GM06990 (cell line): ENCODE results near the gene CNTN5.

Source experiments
- DNase-seq: peaks from one replicate; pipeline ENCODE4 v3.0.0-alpha.2; 2011; ENCODE audit not compliant: insufficient read length; ENCODE audit errors: extremely low read depth
- H3K27me3 ChIP-seq: replicated peaks from 2 replicates; pipeline ENCODE4 v1.6.0; 2011; ENCODE audit warnings: low read length; ENCODE audit not compliant: control insufficient read depth, insufficient read depth
- H3K36me3 ChIP-seq: 2 replicates; pipeline ENCODE4 v1.5.1; 2011; ENCODE audit warnings: low read length; ENCODE audit not compliant: control insufficient read depth, insufficient read depth
- H3K4me3 ChIP-seq: replicated peaks from 2 replicates; pipeline ENCODE4 v1.5.1; 2011; ENCODE audit warnings: low read depth, mild to moderate bottlenecking, control low read depth, low read length
- TF ChIP-seq, protein P1 (sequence below): IDR thresholded peaks from 2 replicates; pipeline ENCODE4 v1.5.1; 2011; ENCODE audit warnings: low read length, control low read depth, mild to moderate bottlenecking, inconsistent platforms; ENCODE audit not compliant: insufficient read depth, poor library complexity, severe bottlenecking

CNTN5 gene

DNA sequence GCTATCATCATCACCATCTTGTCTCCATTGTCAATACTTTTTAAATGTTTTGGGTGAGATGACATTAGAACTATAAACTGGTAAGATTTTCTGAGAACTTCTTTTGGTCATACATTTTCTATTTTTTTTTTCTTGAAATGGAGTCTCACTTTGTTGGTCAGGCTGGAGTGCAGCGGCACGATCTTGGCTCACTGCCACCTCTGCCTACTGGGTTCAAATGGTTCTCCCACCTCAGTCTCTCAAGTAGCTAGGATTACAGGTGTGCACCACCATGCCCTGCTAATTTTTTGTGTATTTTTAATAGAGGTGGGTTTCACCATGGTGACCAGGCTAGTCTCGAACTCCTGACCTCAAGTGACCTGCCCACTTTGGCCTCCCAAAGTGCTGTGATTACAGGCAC lies 880.4 kb downstream of the CNTN5 start:
- TF ChIP-seq, protein P1, sequence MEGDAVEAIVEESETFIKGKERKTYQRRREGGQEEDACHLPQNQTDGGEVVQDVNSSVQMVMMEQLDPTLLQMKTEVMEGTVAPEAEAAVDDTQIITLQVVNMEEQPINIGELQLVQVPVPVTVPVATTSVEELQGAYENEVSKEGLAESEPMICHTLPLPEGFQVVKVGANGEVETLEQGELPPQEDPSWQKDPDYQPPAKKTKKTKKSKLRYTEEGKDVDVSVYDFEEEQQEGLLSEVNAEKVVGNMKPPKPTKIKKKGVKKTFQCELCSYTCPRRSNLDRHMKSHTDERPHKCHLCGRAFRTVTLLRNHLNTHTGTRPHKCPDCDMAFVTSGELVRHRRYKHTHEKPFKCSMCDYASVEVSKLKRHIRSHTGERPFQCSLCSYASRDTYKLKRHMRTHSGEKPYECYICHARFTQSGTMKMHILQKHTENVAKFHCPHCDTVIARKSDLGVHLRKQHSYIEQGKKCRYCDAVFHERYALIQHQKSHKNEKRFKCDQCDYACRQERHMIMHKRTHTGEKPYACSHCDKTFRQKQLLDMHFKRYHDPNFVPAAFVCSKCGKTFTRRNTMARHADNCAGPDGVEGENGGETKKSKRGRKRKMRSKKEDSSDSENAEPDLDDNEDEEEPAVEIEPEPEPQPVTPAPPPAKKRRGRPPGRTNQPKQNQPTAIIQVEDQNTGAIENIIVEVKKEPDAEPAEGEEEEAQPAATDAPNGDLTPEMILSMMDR = no peak
- no peak for DNase-seq
- Histone ChIP-seq H3K27me3 (no peaks in the 10 kb centered on the region), H3K4me3 (no peak overlapping the region), H3K36me3 (no peaks in the 10 kb centered on the region)

DNA sequence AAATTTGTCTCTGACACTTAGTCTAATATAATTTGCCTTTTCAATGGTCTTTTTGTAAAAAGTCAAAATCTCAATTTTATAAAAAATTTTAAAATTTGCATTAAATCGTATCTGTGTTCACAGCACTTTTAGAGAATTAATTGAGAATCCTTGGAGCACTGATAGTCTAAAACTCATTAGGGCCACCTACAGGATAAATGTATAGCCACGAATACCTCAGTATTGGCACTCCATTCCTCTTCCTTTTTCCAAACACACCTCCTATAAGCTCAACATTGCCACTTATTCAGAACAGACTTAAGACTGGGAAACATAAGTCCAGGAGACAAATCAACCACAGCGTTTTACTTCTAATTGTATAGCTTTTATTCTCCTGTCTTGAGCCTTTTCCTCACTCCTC lies 890.4 kb downstream of the CNTN5 start:
- no peak for DNase-seq
- Histone ChIP-seq H3K36me3 (no peaks in the 10 kb centered on the region), H3K4me3 (no peak overlapping the region)

DNA sequence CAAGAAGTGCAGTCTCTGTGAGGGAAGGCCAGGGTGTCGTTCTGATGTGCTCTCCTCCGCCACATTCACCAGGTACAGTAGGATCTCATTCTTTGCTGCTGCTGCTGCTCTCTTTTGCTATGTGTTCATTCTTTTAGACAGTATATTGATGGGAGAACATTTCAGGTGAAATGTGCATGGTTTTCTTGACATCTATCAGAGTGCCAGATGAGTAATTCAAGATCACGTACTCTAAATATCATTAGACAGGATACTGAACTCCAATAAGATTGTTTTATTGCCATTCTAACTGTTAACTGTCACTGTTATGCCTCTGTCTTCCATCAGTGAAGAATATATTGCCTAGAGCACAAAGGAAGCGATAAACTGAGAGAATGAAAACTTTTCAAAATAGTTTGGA lies 895.3 kb downstream of the CNTN5 start:
- TF ChIP-seq, protein P1 = no peak
- no peak for DNase-seq
- Histone ChIP-seq H3K27me3 (no peaks in the 10 kb centered on the region), H3K36me3 (no peaks in the 10 kb centered on the region), H3K4me3 (no peak overlapping the region)

More for the DNA sequence above, 890.4 kb downstream of the CNTN5 start:
- TF ChIP-seq, protein P1 = peak; percentile 10
- H3K27me3 ChIP-seq = no peaks in the 10 kb centered on the region

DNA sequence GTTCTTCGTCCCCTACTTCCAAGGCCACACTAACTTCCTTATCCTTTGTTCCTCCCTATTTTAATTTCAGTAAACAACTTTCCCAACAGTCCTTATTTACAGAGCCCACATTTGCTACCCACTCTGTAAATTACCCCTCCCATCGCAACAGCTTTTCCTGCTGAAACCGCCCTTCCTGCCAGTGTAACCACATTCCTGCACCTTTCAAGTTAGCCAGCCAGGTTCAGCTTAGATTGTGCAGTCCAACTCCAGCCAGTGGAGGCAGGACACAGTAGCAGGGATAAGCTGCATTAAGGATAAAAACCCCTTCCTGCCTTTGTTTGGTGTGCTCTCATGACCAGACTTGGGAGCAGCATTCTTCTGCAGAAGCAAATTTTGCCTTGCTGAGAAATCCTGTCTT lies 898.0 kb downstream of the CNTN5 start:
- H3K27me3 ChIP-seq = no peaks in the 10 kb centered on the region
- TF ChIP-seq, protein P1 = no peak
- H3K36me3 ChIP-seq = no peaks in the 10 kb centered on the region
- no peak overlapping the region for H3K4me3 ChIP-seq
- no peak for DNase-seq

DNA sequence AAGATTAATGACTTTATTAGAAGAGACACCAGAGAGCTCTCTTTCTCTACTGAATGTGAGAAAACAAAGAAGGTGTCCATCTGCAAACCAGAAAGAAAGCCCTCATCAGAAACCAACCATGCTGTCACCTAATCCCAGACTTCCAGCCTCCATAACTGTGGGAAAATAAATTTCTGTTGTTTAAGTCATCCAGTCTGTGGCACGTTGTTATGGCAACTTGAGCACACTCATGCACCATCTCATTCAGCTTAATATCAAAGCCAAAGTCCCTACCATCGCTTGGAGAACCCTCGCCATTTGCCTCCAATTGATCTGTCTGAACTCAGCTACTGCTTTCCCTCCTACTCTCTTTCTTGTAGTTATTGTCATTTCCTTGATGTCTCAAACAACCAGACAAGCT lies 900.2 kb downstream of the CNTN5 start:
- TF ChIP-seq, protein P1 = no peak
- no peak for DNase-seq

DNA sequence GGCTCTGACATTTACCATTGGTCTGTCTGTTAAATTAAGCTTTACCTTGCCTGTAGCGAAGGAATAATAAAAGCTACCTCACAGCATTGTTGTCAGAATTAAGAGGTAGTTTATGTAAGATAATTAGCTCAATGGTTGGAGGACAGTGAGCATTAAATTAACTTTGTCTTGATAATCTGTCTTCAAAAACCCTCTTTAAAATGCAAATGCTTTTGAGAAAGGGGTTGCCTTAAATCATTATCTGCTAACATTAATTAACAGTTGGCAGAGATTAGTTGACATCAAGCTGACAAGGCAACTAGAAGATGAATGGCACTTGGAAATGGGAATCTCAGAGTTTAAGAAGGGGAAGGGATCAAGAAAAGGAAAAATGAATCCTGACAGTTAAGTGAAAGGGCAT lies 905.2 kb downstream of the CNTN5 start:
- no peak overlapping the region for H3K4me3 ChIP-seq
- TF ChIP-seq, protein P1 = no peak
- no peaks in the 10 kb centered on the region for H3K36me3 ChIP-seq
- H3K27me3 ChIP-seq = no peaks in the 10 kb centered on the region
- DNase-seq = no peak

More for the DNA sequence above, 900.2 kb downstream of the CNTN5 start:
- no peaks in the 10 kb centered on the region for H3K36me3 ChIP-seq
- no peaks in the 10 kb centered on the region for H3K27me3 ChIP-seq
- no peak overlapping the region for H3K4me3 ChIP-seq
